GM23338 (cell line): Measurements from ENCODE around the gene SHISA4. TPM values are rescaled to one million over a fixed set of nuclear protein-coding genes. Genes with fewer than 3 reads are reported as not detected.

Experiments used
- ATAC-seq: fragments of 200-7000 bp; cut with Tn5 transposase; 3 replicates; pipeline ENCODE4 v1.9.1; 2020
- DNase-seq: peaks from one replicate; pipeline ENCODE4 v3.0.0-alpha.2; 2015; ENCODE audit warnings: low spot score
- H2AFZ ChIP-seq: fragments of 200-600 bp; sonication (generic); 2 replicates; pipeline ENCODE4 v1.8.0; 2016; ENCODE audit warnings: antibody characterized with exemption, mild to moderate bottlenecking, moderate library complexity
- H3F3A ChIP-seq: fragments of 200-600 bp; sonication (generic); replicated peaks from 2 replicates; pipeline ENCODE4 v1.8.0; 2017; ENCODE audit warnings: antibody characterized with exemption, mixed run types, low read depth
- H3K27ac ChIP-seq: fragments of 200-600 bp; sonication (generic); 2 replicates; pipeline ENCODE4 v1.6.1; 2016; ENCODE audit warnings: low read depth
- H3K27me3 ChIP-seq: fragments of 200-600 bp; sonication (generic); 2 replicates; pipeline ENCODE4 v1.8.0; 2016; ENCODE audit warnings: mild to moderate bottlenecking, mixed run types, moderate library complexity; ENCODE audit not compliant: insufficient read depth
- H3K36me3 ChIP-seq: fragments of 200-600 bp; sonication (generic); 2 replicates; pipeline ENCODE4 v1.8.0; 2016; ENCODE audit warnings: mild to moderate bottlenecking; ENCODE audit not compliant: insufficient read depth
- H3K4me1 ChIP-seq: fragments of 200-600 bp; sonication (generic); 2 replicates; pipeline ENCODE4 v1.8.0; 2016; ENCODE audit warnings: mild to moderate bottlenecking, moderate library complexity; ENCODE audit not compliant: insufficient read depth
- H3K4me2 ChIP-seq: fragments of 200-600 bp; sonication (generic); 2 replicates; pipeline ENCODE4 v1.7.1; 2017; ENCODE audit warnings: mixed run types
- H3K4me3 ChIP-seq: fragments of 200-600 bp; sonication (generic); 2 replicates; pipeline ENCODE4 v1.6.1; 2016; ENCODE audit warnings: mixed run types
- H3K79me2 ChIP-seq: fragments of 200-600 bp; sonication (generic); replicated peaks from 2 replicates; pipeline ENCODE4 v1.8.0; 2017; ENCODE audit warnings: mild to moderate bottlenecking; ENCODE audit not compliant: insufficient read depth
- H3K9me2 ChIP-seq: fragments of 200-600 bp; sonication (generic); 2 replicates; pipeline ENCODE4 v1.8.0; 2017; ENCODE audit not compliant: insufficient read depth
- H4K20me1 ChIP-seq: fragments of 200-600 bp; sonication (generic); replicated peaks from 2 replicates; pipeline ENCODE4 v1.8.0; 2017; ENCODE audit warnings: mild to moderate bottlenecking; ENCODE audit not compliant: insufficient read depth
- H3K27ac Mint-ChIP-seq: 2 replicates; pipeline ENCODE4 v1.8.0; 2020; ENCODE audit warnings: inconsistent platforms, mild to moderate bottlenecking, moderate library complexity, mixed read lengths
- H3K27me3 Mint-ChIP-seq: 3 replicates; pipeline ENCODE4 v1.8.0; 2022; ENCODE audit warnings: low read depth, mild to moderate bottlenecking, moderate library complexity, mixed read lengths, inconsistent platforms; ENCODE audit not compliant: insufficient read depth, poor library complexity
- H3K36me3 Mint-ChIP-seq: 3 replicates; pipeline ENCODE4 v1.8.0; 2021; ENCODE audit warnings: low read depth, mild to moderate bottlenecking, inconsistent platforms, moderate library complexity, mixed read lengths
- H3K4me1 Mint-ChIP-seq: 3 replicates; pipeline ENCODE4 v1.8.0; 2020; ENCODE audit warnings: mild to moderate bottlenecking, inconsistent platforms, mixed read lengths
- H3K4me3 Mint-ChIP-seq: 3 replicates; pipeline ENCODE4 v1.8.0; 2021; ENCODE audit warnings: moderate library complexity, mild to moderate bottlenecking, inconsistent platforms, mixed read lengths
- H3K9me3 Mint-ChIP-seq: 3 replicates; pipeline ENCODE4 v1.8.0; 2020; ENCODE audit warnings: moderate library complexity, mild to moderate bottlenecking, inconsistent platforms, mixed read lengths
- CREB1 ChIP-seq: fragments of 250-450 bp; sonication (Bioruptor Pico); IDR thresholded peaks from 2 replicates; pipeline ENCODE4 v1.5.0; 2020; ENCODE audit warnings: low read depth, mild to moderate bottlenecking, moderate library complexity
- EZH2 ChIP-seq: fragments of 200-600 bp; sonication (generic); IDR thresholded peaks from one replicate; pipeline ENCODE4 v1.8.0; 2017; ENCODE audit warnings: antibody characterized with exemption, mild to moderate bottlenecking, low read depth; ENCODE audit not compliant: unreplicated experiment
- EZH2phosphoT487 ChIP-seq: fragments of 200-600 bp; sonication (generic); IDR thresholded peaks from one replicate; pipeline ENCODE4 v1.8.1; 2018; ENCODE audit warnings: antibody characterized with exemption; ENCODE audit not compliant: unreplicated experiment
- JUNB ChIP-seq: IDR thresholded peaks from one replicate; pipeline ENCODE4 v1.6.1; 2016; ENCODE audit warnings: antibody characterized with exemption; ENCODE audit not compliant: unreplicated experiment
- ZNF331 ChIP-seq: fragments of 250-450 bp; sonication (Bioruptor Pico); IDR thresholded peaks from 2 replicates; pipeline ENCODE4 v1.5.0; 2020; ENCODE audit warnings: low read depth, mild to moderate bottlenecking, moderate library complexity
- polyA plus RNA-seq: library from polyadenylated mRNA; unstranded; fragments of >200 nt; fragmentation: Nextera tagmentation; extraction: Ambion mirVana; gene quantifications from 2 replicates; pipeline ENCODE4 v1.2.1, GENCODE V29; 2016
- total RNA-seq: library from RNA; depleted of rRNA; stranded (reverse); fragments of >200 nt; shearing (Covaris generic); gene quantifications from 2 replicates; pipeline ENCODE4 v1.2.3, GENCODE V29; 2014
- TF ChIP-seq, protein P1 (sequence below): IDR thresholded peaks from 2 replicates; pipeline ENCODE4 v1.6.1; 2016; ENCODE audit warnings: antibody characterized with exemption
- TF ChIP-seq, protein P2 (sequence below): fragments of 250-450 bp; sonication (Bioruptor Pico); IDR thresholded peaks from 2 replicates; pipeline ENCODE4 v1.5.0; 2020; ENCODE audit warnings: mild to moderate bottlenecking, moderate library complexity
- TF ChIP-seq, protein P3 (sequence below), 2 experiments: fragments of 200-600 bp in 1 of 2; sonication (generic) in 1 of 2; conservative IDR thresholded peaks; 2 replicates each; pipeline versions ENCODE4 v1.5.1 to v1.6.1; 2016 to 2017; ENCODE audit warnings: antibody characterized with exemption in 2 of 2, low read depth in 2 of 2, mild to moderate bottlenecking in 2 of 2, moderate library complexity in 1 of 2
- TF ChIP-seq, protein P4 (sequence below): IDR thresholded peaks from one replicate; pipeline ENCODE4 v1.6.1; 2018; ENCODE audit warnings: antibody characterized with exemption; ENCODE audit not compliant: unreplicated experiment

SHISA4 gene
- total and polyA plus RNA-seq, 2 experiments from 2014 or later, result 8.0 to 9.2 TPM

DNA sequence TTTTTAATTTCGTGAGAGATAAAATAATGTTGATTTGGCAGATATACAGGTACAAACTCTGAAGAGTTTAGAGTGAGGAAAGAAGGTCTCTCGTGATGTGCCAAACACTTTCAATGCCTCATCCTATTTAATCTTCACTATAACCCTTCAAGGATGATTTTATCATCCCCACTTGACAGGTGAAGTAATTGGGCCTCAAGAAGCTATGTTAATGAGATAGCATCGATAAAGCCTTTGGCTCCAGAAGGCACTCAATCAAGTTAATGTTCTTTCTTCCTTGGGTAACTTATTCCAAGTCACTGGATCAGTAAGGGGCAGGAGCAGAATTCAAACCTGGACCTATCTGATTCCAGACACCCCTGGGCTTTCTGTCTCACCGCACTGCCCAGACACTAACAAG, 50.5 kb downstream of the SHISA4 start:
- no peaks in the 10 kb centered on the region for H4K20me1 ChIP-seq
- ATAC-seq, result no peak
- H3K36me3 ChIP-seq, result no peaks in the 10 kb centered on the region
- H3K4me3 ChIP-seq, result no peak overlapping the region
- H3K27ac ChIP-seq, result no peak overlapping the region
- H3K36me3 Mint-ChIP-seq, result no peaks in the 10 kb centered on the region
- TF ChIP-seq ZNF331 (no peak), JUNB (no peak), EZH2phosphoT487 (no peak)
- peaks cover 8% of the 10 kb centered on the region; the same call in 1 of the 2 replicates for H3F3A ChIP-seq
- peaks cover 2% of the 10 kb centered on the region for H3K27me3 Mint-ChIP-seq
- H3K27ac Mint-ChIP-seq, result no peak overlapping the region
- DNase-seq, result no peak
- H3K9me2 ChIP-seq, result no peaks in the 10 kb centered on the region
- no peak overlapping the region for H3K4me2 ChIP-seq
- no peaks in the 10 kb centered on the region for H3K79me2 ChIP-seq
- no peak overlapping the region for H2AFZ ChIP-seq
- H3K4me1 ChIP-seq, result peaks cover 4% of the 10 kb centered on the region; the same call in 1 of the 2 replicates
- no peaks in the 10 kb centered on the region for H3K27me3 ChIP-seq
- H3K4me1 Mint-ChIP-seq, result peaks cover 10% of the 10 kb centered on the region
- H3K4me3 Mint-ChIP-seq, result no peak overlapping the region
- H3K9me3 Mint-ChIP-seq, result no peaks in the 10 kb centered on the region

DNA sequence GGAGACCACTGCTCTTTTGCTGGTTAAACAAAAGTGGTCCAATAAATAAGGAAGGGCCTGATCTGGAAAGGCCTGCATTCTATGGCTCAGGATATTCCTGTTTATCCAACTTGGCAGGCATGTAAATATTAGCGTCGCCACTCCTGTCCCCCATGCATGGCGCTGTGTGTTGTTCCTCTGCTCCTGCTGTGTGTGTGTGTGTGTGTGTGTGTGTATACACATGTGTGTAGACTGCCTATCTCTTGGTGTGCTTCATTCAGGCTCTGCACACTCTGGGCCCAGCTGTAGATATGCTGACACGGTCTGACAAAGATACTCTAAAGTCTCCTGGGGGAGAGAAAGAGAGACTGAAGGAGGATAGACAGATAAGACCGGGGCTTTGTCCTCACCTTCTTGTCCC, 50.9 kb downstream of the SHISA4 start:
- ATAC-seq (no peak), DNase-seq (no peak)
- H4K20me1 ChIP-seq, result no peaks in the 10 kb centered on the region
- peaks cover 8% of the 10 kb centered on the region; the same call in 1 of the 2 replicates for H3F3A ChIP-seq
- Mint-ChIP-seq H3K27me3 (peaks cover 2% of the 10 kb centered on the region), H3K36me3 (no peaks in the 10 kb centered on the region), H3K9me3 (no peaks in the 10 kb centered on the region), H3K4me1 (peaks cover 10% of the 10 kb centered on the region), H3K4me3 (no peak overlapping the region), H3K27ac (no peak overlapping the region)
- H3K36me3 ChIP-seq, result no peaks in the 10 kb centered on the region
- no peaks in the 10 kb centered on the region for H3K27me3 ChIP-seq
- no peaks in the 10 kb centered on the region for H3K9me2 ChIP-seq
- H3K79me2 ChIP-seq, result no peaks in the 10 kb centered on the region
- H3K27ac ChIP-seq, result no peak overlapping the region
- no peak overlapping the region for H3K4me2 ChIP-seq
- no peak overlapping the region for H2AFZ ChIP-seq
- peaks cover 4% of the 10 kb centered on the region; the same call in 1 of the 2 replicates for H3K4me1 ChIP-seq
- H3K4me3 ChIP-seq, result no peak overlapping the region
- TF ChIP-seq JUNB (no peak), CREB1 (CRISPR knock-in tag) (no peak), ZNF331 (no peak), EZH2phosphoT487 (no peak), EZH2 (no peak)
- TF ChIP-seq, protein P1, sequence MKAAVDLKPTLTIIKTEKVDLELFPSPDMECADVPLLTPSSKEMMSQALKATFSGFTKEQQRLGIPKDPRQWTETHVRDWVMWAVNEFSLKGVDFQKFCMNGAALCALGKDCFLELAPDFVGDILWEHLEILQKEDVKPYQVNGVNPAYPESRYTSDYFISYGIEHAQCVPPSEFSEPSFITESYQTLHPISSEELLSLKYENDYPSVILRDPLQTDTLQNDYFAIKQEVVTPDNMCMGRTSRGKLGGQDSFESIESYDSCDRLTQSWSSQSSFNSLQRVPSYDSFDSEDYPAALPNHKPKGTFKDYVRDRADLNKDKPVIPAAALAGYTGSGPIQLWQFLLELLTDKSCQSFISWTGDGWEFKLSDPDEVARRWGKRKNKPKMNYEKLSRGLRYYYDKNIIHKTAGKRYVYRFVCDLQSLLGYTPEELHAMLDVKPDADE, result no peak
- TF ChIP-seq, protein P2, sequence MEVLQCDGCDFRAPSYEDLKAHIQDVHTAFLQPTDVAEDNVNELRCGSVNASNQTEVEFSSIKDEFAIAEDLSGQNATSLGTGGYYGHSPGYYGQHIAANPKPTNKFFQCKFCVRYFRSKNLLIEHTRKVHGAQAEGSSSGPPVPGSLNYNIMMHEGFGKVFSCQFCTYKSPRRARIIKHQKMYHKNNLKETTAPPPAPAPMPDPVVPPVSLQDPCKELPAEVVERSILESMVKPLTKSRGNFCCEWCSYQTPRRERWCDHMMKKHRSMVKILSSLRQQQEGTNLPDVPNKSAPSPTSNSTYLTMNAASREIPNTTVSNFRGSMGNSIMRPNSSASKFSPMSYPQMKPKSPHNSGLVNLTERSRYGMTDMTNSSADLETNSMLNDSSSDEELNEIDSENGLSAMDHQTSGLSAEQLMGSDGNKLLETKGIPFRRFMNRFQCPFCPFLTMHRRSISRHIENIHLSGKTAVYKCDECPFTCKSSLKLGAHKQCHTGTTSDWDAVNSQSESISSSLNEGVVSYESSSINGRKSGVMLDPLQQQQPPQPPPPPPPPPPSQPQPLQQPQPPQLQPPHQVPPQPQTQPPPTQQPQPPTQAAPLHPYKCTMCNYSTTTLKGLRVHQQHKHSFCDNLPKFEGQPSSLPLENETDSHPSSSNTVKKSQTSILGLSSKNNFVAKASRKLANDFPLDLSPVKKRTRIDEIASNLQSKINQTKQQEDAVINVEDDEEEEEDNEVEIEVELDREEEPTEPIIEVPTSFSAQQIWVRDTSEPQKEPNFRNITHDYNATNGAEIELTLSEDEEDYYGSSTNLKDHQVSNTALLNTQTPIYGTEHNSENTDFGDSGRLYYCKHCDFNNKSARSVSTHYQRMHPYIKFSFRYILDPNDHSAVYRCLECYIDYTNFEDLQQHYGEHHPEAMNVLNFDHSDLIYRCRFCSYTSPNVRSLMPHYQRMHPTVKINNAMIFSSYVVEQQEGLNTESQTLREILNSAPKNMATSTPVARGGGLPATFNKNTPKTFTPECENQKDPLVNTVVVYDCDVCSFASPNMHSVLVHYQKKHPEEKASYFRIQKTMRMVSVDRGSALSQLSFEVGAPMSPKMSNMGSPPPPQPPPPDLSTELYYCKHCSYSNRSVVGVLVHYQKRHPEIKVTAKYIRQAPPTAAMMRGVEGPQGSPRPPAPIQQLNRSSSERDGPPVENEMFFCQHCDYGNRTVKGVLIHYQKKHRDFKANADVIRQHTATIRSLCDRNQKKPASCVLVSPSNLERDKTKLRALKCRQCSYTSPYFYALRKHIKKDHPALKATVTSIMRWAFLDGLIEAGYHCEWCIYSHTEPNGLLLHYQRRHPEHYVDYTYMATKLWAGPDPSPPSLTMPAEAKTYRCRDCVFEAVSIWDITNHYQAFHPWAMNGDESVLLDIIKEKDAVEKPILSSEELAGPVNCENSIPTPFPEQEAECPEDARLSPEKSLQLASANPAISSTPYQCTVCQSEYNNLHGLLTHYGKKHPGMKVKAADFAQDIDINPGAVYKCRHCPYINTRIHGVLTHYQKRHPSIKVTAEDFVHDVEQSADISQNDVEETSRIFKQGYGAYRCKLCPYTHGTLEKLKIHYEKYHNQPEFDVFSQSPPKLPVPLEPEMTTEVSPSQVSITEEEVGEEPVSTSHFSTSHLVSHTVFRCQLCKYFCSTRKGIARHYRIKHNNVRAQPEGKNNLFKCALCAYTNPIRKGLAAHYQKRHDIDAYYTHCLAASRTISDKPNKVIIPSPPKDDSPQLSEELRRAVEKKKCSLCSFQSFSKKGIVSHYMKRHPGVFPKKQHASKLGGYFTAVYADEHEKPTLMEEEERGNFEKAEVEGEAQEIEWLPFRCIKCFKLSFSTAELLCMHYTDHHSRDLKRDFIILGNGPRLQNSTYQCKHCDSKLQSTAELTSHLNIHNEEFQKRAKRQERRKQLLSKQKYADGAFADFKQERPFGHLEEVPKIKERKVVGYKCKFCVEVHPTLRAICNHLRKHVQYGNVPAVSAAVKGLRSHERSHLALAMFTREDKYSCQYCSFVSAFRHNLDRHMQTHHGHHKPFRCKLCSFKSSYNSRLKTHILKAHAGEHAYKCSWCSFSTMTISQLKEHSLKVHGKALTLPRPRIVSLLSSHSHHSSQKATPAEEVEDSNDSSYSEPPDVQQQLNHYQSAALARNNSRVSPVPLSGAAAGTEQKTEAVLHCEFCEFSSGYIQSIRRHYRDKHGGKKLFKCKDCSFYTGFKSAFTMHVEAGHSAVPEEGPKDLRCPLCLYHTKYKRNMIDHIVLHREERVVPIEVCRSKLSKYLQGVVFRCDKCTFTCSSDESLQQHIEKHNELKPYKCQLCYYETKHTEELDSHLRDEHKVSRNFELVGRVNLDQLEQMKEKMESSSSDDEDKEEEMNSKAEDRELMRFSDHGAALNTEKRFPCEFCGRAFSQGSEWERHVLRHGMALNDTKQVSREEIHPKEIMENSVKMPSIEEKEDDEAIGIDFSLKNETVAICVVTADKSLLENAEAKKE (CRISPR knock-in tag), result no peak
- TF ChIP-seq, protein P3, sequence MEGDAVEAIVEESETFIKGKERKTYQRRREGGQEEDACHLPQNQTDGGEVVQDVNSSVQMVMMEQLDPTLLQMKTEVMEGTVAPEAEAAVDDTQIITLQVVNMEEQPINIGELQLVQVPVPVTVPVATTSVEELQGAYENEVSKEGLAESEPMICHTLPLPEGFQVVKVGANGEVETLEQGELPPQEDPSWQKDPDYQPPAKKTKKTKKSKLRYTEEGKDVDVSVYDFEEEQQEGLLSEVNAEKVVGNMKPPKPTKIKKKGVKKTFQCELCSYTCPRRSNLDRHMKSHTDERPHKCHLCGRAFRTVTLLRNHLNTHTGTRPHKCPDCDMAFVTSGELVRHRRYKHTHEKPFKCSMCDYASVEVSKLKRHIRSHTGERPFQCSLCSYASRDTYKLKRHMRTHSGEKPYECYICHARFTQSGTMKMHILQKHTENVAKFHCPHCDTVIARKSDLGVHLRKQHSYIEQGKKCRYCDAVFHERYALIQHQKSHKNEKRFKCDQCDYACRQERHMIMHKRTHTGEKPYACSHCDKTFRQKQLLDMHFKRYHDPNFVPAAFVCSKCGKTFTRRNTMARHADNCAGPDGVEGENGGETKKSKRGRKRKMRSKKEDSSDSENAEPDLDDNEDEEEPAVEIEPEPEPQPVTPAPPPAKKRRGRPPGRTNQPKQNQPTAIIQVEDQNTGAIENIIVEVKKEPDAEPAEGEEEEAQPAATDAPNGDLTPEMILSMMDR (conservative IDR thresholded peaks at IDR 0.05; ENCODE audit: low read depth in 2 of 2), result no peak
- TF ChIP-seq, protein P4, sequence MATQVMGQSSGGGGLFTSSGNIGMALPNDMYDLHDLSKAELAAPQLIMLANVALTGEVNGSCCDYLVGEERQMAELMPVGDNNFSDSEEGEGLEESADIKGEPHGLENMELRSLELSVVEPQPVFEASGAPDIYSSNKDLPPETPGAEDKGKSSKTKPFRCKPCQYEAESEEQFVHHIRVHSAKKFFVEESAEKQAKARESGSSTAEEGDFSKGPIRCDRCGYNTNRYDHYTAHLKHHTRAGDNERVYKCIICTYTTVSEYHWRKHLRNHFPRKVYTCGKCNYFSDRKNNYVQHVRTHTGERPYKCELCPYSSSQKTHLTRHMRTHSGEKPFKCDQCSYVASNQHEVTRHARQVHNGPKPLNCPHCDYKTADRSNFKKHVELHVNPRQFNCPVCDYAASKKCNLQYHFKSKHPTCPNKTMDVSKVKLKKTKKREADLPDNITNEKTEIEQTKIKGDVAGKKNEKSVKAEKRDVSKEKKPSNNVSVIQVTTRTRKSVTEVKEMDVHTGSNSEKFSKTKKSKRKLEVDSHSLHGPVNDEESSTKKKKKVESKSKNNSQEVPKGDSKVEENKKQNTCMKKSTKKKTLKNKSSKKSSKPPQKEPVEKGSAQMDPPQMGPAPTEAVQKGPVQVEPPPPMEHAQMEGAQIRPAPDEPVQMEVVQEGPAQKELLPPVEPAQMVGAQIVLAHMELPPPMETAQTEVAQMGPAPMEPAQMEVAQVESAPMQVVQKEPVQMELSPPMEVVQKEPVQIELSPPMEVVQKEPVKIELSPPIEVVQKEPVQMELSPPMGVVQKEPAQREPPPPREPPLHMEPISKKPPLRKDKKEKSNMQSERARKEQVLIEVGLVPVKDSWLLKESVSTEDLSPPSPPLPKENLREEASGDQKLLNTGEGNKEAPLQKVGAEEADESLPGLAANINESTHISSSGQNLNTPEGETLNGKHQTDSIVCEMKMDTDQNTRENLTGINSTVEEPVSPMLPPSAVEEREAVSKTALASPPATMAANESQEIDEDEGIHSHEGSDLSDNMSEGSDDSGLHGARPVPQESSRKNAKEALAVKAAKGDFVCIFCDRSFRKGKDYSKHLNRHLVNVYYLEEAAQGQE, result no peak
